Activated naive CD4-positive, alpha-beta T cell treated with anti-CD3 and anti-CD28 coated beads, Interleukin-2, amount 50 U/mL, for 16 hours (primary cell): ENCODE measurements around the gene PDGFRB.

Experiments
- DNase-seq: peaks from one replicate; pipeline ENCODE4 v3.0.0-alpha.2; 2020

Gene PDGFRB

DNA sequence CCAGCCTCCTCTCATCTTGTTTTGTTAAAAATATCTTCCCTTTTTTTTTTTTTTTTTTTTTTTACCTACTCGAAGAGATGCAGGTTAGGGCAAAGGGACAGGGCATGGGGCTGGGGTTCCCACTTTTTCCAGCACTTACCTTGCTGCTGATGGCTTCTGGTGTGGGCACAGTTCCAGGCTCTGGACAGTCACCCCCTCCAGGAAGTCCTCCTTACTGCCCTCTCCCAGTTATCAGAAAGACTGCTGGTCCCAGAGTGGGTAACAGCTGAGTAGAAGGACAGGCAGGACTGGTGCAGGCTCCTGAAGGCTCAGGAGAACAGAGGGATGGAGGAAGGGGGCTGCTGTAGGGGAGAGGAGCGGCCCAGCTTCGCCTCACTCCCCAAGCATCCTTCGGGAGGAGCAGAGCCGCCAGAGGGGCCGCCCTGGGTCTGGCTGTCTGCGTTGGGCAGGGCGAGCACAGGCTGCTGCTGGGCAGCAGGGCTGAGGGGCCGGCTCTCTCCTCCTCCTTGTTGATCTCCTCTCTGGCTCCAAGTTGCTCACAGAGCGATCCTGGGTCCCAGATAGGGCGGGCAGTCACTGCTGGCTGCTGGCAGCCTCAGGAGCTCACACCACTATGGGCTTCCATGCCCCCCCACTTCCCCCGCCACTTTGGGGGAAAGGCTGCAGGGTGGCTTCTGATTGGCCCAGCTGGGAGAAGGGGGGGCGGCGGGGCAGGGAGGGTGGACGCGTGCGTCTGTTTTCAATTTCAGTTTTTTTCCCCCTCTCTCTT is at the start of gene PDGFRB:
TSS of gene PDGFRB (minus strand) at position 588 of the 769 bp plus-strand sequence. CDS start 18,798 bp downstream, outside the sequence.
- peak; percentile 36 for DNase-seq

DNA sequence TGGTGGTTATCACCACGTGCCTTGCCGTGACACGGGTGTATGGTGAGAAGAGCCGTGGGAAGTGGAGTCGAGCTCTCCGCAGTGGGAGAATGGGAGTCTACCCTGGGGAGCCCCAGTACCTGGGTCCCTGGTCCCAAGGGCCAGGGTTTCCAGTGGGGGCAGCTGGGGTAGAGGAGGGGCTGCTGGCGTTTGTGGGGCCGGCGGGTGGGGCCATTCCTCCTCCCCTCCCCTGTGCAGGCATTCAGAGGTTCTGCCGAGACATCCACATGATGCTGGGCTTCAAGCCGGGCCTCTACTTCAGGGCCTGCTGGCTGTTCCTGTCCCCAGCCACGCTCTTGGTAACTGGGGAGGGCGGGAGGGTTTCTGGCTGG is 48.9 kb upstream of the PDGFRB start:
- DNase-seq: no peak

DNA sequence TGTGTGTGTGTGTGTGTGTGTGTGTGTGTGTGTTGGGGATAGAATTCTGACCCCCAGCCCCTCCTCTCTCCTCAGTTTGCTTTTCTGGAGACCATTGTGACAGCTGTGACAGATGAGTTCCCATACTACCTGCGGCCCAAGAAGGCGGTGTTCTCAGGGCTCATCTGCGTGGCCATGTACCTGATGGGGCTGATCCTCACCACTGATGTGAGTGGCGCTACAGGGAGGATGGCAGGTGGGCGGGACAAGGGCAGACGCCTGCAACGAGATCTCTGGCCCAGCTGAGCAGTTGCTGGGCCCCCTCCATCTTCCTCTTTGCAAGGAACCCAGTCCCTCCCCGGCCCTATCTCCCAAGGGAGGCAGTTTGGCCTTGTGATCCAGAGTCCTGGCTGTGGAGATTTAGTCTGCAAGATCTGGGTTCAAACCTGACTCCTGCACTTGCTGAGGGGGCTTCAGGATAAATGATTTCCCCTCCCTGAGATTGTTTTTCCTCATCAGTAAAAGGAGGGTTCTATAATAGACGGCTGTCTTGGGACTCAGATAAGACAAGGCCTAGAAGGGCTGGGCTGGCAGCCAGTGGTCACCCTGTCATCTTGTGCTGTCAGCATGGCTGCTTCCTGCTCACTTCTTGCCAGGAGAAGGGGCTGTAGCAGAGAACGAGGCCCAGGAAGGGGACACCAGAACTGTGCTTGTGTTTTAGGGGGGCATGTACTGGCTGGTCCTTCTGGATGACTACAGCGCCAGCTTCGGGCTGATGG is 48.4 kb upstream of the PDGFRB start:
- no peak for DNase-seq

DNA sequence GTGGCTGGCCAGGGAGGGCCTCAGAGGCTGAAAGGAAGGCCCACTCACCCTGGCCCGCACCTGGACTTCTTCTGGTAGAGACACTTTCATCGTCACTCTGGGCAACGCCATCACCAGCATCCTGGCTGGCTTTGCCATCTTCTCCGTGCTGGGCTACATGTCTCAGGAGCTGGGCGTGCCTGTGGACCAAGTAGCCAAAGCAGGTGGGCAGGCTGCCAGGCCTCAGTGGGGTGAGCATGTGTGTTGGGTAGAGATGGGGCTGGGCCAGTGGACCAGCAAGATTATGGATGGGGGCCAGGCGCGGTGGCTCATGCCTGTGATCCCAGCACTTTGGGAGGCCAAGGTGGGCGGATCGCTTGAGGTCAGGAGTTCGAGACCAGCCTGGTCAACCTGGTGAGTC is 46.9 kb upstream of the PDGFRB start:
- DNase-seq: no peak

DNA sequence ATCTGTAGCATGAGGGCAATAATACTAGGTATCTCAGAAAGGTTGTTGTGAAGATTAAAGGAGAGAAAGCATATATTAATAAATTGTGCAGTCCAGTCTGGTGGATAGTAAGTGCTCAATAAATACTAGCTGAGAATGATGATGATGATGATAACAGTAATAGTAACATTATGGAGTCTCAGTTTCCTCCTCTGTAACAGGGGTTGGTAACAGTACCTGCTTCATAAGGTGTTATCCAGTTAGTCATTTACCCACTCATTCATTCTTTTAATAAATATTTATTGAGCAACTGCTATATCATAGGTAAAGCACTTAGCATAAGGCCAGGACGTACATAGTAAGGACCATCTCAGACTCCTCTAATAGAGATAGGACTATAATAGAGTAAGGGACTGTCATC is 41.8 kb upstream of the PDGFRB start:
- DNase-seq: no peak

DNA sequence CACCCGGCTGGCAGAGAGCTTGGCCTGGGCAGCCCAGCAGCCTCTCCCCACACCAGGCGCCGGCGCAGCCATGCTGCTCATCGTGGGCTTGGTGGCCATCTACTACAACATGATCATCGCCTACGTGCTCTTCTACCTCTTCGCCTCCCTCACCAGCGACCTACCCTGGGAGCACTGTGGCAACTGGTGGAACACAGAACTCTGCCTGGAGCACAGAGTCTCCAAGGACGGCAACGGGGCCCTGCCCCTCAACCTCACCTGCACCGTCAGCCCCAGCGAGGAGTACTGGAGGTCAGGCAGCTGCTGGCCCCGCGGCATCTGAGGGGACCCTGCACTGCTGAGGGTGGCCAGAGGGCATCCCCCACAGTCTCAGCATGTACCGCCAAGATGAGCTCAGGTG is 41.3 kb upstream of the PDGFRB start:
- DNase-seq: no peak

DNA sequence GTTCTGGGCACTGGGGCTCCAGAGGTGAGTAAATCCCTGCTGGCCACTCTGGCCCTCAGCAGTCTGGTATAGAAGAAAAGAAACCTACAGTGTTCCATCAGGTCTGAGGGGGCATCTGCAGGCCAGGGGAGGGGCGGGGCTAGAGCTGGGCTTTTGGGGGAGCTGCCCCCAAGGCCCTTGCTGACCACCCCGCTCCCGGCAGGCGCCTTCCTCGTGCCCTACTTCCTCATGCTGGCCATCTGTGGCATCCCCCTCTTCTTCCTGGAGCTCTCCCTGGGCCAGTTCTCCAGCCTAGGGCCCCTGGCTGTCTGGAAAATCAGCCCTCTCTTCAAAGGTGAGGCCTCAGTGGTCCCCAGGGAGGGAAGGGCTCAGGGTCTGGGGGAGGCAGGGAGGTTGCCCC is 40.9 kb upstream of the PDGFRB start:
- no peak for DNase-seq

DNA sequence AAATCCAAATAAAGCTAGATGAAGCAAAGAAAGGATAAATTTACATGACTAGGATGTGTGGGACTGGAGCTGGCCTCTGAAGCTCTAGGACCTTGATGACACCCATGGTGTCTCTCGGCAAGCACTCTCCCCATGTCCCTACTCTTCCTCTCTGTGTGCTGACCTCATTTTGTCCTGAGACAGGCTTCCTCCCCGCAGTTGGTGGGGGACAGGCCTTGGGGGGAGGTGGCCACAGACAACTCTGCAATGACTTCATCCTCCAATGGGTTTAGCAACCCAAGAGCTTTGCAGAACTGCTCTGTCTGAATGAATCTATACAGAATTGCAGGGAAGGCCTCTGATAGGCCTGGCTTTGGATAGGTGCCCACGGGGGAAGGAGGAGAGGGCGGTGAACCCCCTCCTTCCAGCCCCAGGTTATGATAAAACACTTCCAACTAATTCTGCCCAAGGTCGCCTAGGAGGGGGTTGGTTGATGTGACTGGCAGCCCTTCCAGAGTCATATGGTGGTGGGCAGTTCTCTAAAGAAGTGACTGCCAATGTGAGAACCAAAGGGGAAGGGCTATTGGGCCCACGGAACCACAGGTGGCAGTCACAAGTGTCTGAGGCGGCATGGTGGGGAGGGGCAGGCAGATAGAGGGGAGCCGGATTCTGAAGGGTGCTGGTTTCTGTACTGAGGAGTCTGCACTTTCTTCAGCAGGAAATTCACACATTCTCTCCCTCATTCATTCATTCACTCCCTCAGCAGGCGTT is 40.3 kb upstream of the PDGFRB start:
- no peak for DNase-seq

DNA sequence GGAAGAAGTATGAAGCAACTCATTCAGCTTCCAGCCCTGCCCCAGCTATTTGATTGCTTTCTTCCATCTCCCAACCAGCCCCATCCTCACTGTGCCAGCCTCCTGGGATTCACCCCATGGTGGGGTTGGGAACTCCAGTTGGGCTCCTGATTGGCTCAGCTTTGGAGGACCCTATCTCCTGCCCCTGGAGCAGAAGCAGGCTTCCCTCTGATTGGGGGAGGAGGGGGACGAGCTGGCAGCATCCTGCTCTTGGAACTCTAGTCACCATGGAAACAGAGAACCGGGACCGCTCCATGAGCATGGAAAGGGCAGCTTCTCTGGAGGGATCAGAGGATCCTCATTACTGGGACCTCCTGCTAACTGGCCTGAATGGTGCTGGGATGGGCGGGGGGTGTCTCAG is 36.8 kb upstream of the PDGFRB start:
- no peak for DNase-seq

DNA sequence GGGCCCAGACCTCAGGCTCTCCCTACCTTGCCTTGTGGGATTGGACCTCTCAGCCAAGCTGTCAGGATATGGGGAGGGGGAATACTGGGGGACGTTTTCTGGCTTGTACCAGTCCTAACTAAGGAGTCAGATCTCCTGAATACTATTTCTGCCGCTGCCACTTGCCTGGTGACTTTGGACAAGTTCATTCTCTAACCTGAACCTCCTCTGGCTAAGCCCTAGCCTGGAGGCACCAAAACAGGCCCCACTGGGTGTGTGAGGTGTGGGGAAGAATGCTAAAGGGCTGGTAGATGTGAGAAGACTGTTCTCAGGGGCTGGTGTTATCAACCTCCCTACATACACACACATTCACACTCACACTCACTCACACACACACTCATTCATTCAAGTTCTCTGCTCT is 35.3 kb upstream of the PDGFRB start:
- no peak for DNase-seq

DNA sequence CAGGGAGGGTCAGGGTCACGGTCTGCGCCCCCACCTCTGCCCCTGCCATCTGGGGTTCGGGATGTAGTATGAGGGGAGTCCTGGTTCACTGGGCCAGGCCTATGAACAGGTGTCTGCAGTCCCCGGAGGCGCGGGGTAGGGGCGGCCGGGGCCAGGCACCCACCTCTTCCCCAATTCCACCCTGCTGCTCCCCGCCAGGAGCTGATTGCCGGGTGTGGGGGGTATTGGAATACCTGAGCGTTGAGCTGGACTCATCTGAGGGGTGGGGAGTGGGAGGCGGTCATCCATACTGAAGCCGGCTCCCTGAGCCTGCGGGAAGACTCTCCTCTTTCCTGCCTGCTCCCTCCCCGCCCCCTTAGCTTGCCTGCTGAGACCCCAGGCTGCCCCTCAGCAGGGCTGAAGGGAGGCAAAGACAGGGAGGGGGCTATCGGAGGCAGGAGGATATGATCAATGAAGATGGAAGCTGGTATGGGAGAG is 34.9 kb upstream of the PDGFRB start:
- no peak for DNase-seq

DNA sequence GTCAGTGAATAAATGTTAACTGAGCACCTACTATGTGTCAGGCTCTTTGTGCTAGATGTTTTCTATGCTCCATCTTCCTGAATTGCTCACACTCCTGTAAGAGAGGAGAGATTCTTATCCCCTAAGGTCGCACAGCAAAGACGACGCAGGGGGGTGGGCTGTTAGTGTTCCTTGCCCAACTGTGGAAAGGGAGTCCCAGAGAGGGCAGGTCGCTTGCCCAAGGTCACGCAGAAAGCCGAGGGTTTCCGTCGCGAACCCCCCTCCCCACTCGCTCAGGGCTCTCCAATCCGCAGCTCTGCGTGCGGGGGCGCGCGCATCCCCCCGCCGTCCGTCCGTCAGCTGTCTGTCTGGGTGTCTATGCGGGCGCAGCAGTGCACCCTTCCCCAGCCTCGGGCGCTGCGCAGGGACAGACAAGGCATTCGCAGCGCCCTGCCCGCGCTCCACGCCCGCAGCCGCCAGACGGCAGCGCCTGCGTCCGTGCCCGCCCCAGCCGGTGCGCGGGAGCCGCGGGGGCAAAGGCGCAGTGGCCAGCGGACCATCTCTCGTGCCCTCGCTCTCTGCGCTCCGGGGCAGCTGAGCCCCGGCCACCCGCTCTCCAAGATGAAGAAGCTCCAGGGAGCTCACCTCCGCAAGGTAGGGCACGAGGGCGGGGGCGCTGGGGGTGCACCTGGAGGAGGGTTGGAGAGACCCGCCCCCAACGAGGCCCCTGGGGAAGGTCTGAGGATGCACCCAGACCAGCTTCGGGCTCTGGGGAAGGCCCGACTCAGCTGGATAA is 34.3 kb upstream of the PDGFRB start, which contains the start of gene SLC6A7:
TSS of gene SLC6A7 (plus strand) at position 335 of the 775 bp plus-strand sequence. CDS start at position 601, 266 bp downstream.
- DNase-seq: no peak

DNA sequence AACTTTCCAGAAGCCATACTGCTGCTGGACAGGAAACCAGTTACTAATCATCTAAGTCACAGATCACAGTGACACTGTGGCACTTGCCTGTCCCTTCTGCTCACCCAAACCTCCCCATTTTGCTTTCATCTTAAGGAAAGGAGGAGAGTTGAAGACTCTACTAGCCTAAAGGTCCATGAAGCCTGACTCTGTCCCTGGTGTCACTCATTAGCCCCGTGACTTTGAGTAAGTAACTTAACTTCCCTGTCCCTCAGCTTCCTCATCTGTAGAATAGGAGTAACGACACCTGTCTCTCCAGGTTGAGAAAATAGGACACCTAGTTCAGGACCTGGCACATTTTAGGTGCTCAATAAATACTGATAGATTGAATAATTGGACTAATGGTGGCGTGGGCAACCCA is 33.7 kb upstream of the PDGFRB start:
- DNase-seq: no peak

DNA sequence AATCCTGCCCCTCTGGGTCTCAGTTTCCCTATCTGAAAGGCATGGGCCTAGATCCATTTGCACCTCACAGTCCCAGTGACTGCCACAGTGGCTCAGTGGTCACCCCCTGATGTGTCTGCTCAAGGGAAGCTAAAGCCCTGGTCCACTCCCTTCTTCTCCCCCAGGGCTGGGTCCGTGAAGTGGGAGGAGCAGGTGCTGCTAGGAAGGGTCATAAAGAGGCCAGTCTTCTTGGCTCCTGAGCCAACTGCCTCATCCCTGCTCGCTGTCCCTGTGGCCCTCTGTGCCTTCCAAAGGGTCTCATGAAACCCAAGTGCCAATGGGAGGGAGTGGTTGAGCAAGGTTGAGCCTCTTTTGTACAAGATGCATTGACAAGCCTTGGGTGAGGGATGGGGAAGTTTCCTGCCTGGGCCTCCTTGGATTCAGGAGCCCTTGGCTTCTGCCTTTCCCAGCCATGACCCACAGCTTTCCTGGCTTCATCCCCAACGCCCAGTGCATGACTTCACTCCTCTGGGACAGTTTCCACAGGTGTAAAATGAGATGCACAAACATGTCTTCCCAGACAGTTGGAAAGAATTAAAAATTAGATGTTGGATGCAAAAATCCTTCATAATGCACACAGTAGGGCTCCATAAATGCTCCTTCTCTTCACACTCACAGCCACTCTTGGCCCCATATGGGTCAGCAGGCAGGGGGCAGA is 32.6 kb upstream of the PDGFRB start:
- DNase-seq: no peak

DNA sequence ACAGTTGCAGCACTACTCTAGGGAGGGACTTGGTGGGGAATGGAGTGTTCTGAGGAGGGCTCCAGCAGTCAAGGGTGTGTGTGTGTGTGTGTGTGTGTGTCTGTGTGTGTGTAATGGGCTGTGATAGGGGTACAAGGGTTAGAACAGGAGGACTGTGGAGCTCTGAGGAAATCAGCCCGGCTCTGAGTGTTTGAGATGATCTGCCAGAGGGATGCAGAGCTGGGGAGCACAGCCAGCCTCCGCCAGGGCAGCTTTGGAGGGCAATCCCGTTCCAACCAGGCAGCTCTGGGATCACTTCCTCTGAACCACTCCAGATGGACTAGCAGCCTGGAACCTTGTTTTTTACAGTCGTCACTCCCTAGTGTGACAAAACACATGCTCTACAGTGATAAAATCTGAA is 31.3 kb upstream of the PDGFRB start:
- no peak for DNase-seq

DNA sequence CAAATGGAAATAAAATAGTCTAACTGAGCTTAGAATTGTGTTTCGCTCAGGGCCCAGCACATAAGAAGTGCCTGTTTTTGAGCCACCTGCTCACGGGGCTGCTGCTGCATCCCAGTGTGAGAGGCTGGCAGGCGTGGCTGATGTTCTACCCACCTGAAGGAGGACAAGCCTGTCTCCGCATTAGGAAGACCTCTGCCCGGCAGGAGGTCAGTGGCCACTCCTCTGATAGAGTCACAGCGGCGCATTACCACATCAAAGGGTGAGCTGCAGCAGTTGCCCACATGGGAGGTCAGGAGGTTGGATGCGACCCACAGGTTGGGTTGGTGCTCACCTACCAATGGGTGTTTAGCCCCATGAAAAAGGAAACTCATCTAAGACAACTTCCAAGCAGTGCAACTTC is 30.5 kb upstream of the PDGFRB start:
- DNase-seq: no peak

DNA sequence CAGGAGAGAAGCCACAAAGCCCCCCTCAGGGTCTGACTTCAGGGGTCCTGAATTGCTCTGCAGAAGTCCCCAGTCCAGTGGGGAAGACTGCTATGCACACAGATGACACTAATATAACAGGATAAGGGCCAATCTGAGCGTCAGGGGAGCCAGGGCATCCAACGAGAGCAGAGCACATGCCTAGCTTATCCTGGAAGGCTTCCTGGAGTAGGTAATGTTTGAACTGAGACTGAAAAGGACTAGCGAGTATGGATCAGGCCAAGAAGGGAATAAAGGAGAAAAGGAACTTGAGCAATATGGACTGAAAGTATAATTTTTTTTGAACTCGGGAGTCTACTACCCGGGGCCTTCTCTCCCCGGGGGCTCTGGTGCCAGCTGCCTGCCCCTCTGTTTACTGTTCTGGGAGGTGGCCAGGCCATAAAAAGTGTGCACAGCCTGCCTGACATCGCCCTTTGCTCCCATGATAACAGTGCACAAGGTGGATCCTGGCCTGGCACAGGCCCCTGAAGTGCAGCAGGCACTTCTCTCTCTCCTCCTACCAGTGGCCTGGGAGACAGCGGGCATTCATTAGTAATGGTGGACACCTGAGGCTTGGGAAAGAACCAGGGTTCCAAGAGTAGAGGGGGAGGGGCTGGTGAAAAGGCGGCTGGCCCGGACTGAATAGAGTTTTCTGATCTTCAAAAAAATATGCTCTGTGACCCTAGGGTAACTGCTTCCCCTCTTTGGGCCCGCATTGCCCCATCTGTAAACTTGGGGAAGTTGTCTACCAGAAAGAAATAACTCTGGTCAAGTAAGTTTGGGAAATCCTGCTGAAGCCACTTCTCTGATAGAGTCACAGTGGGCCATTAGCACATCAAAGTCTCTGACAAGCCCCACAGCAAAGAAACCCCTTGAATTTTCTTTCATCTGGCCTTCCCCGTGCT is 29.6 kb upstream of the PDGFRB start:
- DNase-seq: no peak

DNA sequence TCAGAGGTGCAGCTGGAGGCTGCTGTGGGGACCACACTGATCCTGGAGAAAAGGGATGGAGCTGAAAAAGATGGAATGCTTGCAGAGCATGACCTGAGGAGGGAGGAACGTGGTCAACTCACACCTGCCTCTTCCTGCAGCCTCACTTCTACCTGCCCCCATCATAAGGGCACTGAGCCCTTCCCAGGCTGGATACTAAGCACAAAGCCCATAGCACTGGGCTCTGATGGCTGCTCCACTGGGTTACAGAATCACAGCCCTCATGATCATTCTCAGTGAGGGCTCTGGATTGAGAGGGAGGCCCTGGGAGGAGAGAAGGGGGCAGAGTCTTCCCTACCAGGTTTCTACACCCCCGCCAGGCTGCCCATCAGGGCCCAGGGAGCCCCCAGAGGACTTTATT is 28.4 kb upstream of the PDGFRB start:
- no peak for DNase-seq

DNA sequence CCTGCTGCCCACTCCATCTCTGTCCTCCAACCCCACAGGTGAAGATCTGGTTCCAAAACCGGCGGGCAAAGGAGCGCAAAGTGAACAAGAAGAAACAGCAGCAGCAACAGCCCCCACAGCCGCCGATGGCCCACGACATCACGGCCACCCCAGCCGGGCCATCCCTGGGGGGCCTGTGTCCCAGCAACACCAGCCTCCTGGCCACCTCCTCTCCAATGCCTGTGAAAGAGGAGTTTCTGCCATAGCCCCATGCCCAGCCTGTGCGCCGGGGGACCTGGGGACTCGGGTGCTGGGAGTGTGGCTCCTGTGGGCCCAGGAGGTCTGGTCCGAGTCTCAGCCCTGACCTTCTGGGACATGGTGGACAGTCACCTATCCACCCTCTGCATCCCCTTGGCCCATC is 27.8 kb upstream of the PDGFRB start:
- DNase-seq: no peak

DNA sequence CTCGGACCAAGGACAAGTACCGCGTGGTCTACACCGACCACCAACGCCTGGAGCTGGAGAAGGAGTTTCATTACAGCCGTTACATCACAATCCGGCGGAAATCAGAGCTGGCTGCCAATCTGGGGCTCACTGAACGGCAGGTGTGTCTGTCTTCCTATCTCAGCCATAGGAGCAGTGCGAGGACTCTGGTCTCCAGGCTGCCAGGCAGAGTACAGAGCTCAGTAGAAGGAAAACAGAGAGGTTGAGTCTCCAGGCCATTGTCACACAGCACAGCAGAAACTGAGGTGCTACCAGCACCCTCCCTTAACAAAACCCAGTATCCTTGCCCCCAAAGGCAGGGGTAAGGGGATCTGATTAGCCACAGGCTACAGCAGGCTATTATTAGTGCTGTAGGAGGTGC is 27.1 kb upstream of the PDGFRB start:
- no peak for DNase-seq
